Neural progenitor cell (in vitro differentiated cells): ENCODE results near the gene HTD2. TPM values are rescaled to one million over a fixed set of nuclear protein-coding genes. Genes with fewer than 3 reads are reported as not detected.

Experiments
- DNase-seq: peaks from one replicate; pipeline ENCODE4 v3.0.0-alpha.2; 2016; ENCODE audit warnings: low spot score
- H2AFZ ChIP-seq: fragments of 200-600 bp; sonication (generic); replicated peaks from 2 replicates; pipeline ENCODE4 v1.6.1; 2016; ENCODE audit warnings: antibody characterized with exemption
- H3F3A ChIP-seq: fragments of 200-600 bp; sonication (generic); 2 replicates; pipeline ENCODE4 v1.6.1; 2016; ENCODE audit warnings: antibody characterized with exemption, low read depth
- H3K27ac ChIP-seq: fragments of 200-600 bp; sonication (generic); 2 replicates; pipeline ENCODE4 v1.5.1; 2016; ENCODE audit warnings: mild to moderate bottlenecking
- H3K27me3 ChIP-seq: fragments of 200-600 bp; sonication (generic); 2 replicates; pipeline ENCODE4 v1.6.1; 2016; ENCODE audit warnings: mild to moderate bottlenecking, moderate library complexity
- H3K36me3 ChIP-seq: fragments of 200-600 bp; sonication (generic); 2 replicates; pipeline ENCODE4 v1.5.1; 2016
- H3K4me1 ChIP-seq: fragments of 200-600 bp; sonication (generic); 2 replicates; pipeline ENCODE4 v1.6.1; 2016; ENCODE audit warnings: mixed run types
- H3K4me2 ChIP-seq: fragments of 200-600 bp; sonication (generic); 2 replicates; pipeline ENCODE4 v1.6.1; 2016
- H3K4me3 ChIP-seq: fragments of 200-600 bp; sonication (generic); 2 replicates; pipeline ENCODE4 v1.5.1; 2016
- H3K79me2 ChIP-seq: fragments of 200-600 bp; sonication (generic); 2 replicates; pipeline ENCODE4 v1.6.1; 2016; ENCODE audit warnings: low read depth
- H3K9ac ChIP-seq: fragments of 200-600 bp; sonication (generic); 2 replicates; pipeline ENCODE4 v1.6.1; 2016
- H3K9me3 ChIP-seq: fragments of 200-600 bp; sonication (generic); 2 replicates; pipeline ENCODE4 v1.5.1; 2016; ENCODE audit warnings: low read depth
- H4K20me1 ChIP-seq: fragments of 200-600 bp; sonication (generic); 2 replicates; pipeline ENCODE4 v1.6.1; 2016; ENCODE audit warnings: low read depth
- H3K27ac Mint-ChIP-seq: 3 replicates; pipeline ENCODE4 v1.8.0; 2021; ENCODE audit warnings: mixed read lengths
- H3K27me3 Mint-ChIP-seq: 2 replicates; pipeline ENCODE4 v1.8.0; 2022; ENCODE audit warnings: low read depth, mild to moderate bottlenecking, inconsistent platforms, moderate library complexity, mixed read lengths; ENCODE audit not compliant: insufficient read depth
- H3K36me3 Mint-ChIP-seq: 3 replicates; pipeline ENCODE4 v1.8.0; 2021; ENCODE audit warnings: mixed read lengths
- H3K4me1 Mint-ChIP-seq: 3 replicates; pipeline ENCODE4 v1.8.0; 2021; ENCODE audit warnings: mixed read lengths
- H3K4me3 Mint-ChIP-seq: 3 replicates; pipeline ENCODE4 v1.8.0; 2021; ENCODE audit warnings: mild to moderate bottlenecking, moderate library complexity, mixed read lengths
- H3K9me3 Mint-ChIP-seq: 3 replicates; pipeline ENCODE4 v1.8.0; 2020; ENCODE audit warnings: mixed read lengths
- CTCF ChIP-seq: fragments of 200-600 bp; sonication (generic); IDR thresholded peaks from 2 replicates; pipeline ENCODE4 v1.5.1; 2017; ENCODE audit warnings: antibody characterized with exemption, mild to moderate bottlenecking
- EZH2 ChIP-seq: fragments of 200-600 bp; sonication (generic); IDR thresholded peaks from 2 replicates; pipeline ENCODE4 v1.6.1; 2017; ENCODE audit warnings: antibody characterized with exemption, mild to moderate bottlenecking, moderate library complexity
- EZH2phosphoT487 ChIP-seq: fragments of 200-600 bp; sonication (generic); IDR thresholded peaks from 2 replicates; pipeline ENCODE4 v1.6.1; 2017; ENCODE audit warnings: antibody characterized with exemption
- total RNA-seq: library from RNA; depleted of rRNA; stranded (reverse); fragments of >200 nt; gene quantifications from 2 replicates; pipeline ENCODE4 v1.2.3, GENCODE V29; 2015; ENCODE audit warnings: low replicate concordance

HTD2 gene
- total RNA-seq, 1 donor from 2014 or later = 29.5 TPM

GRCh38 chr3:58269356-58269755, 37.0 kb upstream of the HTD2 start:
- Mint-ChIP-seq H3K4me3 (no peak overlapping the region), H3K36me3 (peaks cover 7% of the 10 kb centered on the region), H3K4me1 (no peaks in the 10 kb centered on the region), H3K9me3 (no peaks in the 10 kb centered on the region), H3K27me3 (no peaks in the 10 kb centered on the region), H3K27ac (no peak overlapping the region)
- TF ChIP-seq EZH2phosphoT487 (no peak), EZH2 (no peak), CTCF (no peak)
- H2AFZ ChIP-seq = no peak overlapping the region
- no peaks in the 10 kb centered on the region for H3K4me1 ChIP-seq
- no peaks in the 10 kb centered on the region for H3F3A ChIP-seq
- no peak for DNase-seq
- H3K9ac ChIP-seq = no peak overlapping the region
- no peaks in the 10 kb centered on the region for H3K36me3 ChIP-seq
- no peaks in the 10 kb centered on the region for H3K9me3 ChIP-seq
- H3K4me2 ChIP-seq = no peak overlapping the region
- H4K20me1 ChIP-seq = no peaks in the 10 kb centered on the region
- H3K79me2 ChIP-seq = no peaks in the 10 kb centered on the region
- H3K27ac ChIP-seq = no peak overlapping the region
- H3K27me3 ChIP-seq = no peaks in the 10 kb centered on the region
- no peak overlapping the region for H3K4me3 ChIP-seq

GRCh38 chr3:58270485-58270884, 35.8 kb upstream of the HTD2 start:
- TF ChIP-seq EZH2phosphoT487 (no peak), EZH2 (no peak), CTCF (no peak)
- Mint-ChIP-seq H3K27me3 (no peaks in the 10 kb centered on the region), H3K9me3 (no peaks in the 10 kb centered on the region), H3K36me3 (peaks cover 12% of the 10 kb centered on the region), H3K4me3 (no peak overlapping the region), H3K4me1 (no peaks in the 10 kb centered on the region), H3K27ac (no peak overlapping the region)
- Histone ChIP-seq H3K9ac (no peak overlapping the region), H3K79me2 (no peaks in the 10 kb centered on the region), H3F3A (no peaks in the 10 kb centered on the region), H2AFZ (no peak overlapping the region), H3K9me3 (no peaks in the 10 kb centered on the region), H3K27me3 (no peaks in the 10 kb centered on the region), H3K27ac (no peak overlapping the region), H3K4me2 (no peak overlapping the region), H4K20me1 (no peaks in the 10 kb centered on the region), H3K4me3 (no peak overlapping the region), H3K4me1 (no peaks in the 10 kb centered on the region), H3K36me3 (no peaks in the 10 kb centered on the region)
- DNase-seq = no peak

GRCh38 chr3:58271901-58272501, 34.3 kb upstream of the HTD2 start:
- no peaks in the 10 kb centered on the region for H3F3A ChIP-seq
- Mint-ChIP-seq H3K4me3 (no peak overlapping the region), H3K4me1 (no peaks in the 10 kb centered on the region), H3K9me3 (peaks cover 5% of the 10 kb centered on the region), H3K36me3 (peaks cover 14% of the 10 kb centered on the region), H3K27me3 (no peaks in the 10 kb centered on the region), H3K27ac (no peak overlapping the region)
- H4K20me1 ChIP-seq = no peaks in the 10 kb centered on the region
- no peak for DNase-seq
- no peak for TF ChIP-seq CTCF
- no peak for TF ChIP-seq EZH2
- TF ChIP-seq EZH2phosphoT487 = no peak
- no peaks in the 10 kb centered on the region for H3K9me3 ChIP-seq
- no peaks in the 10 kb centered on the region for H3K4me1 ChIP-seq
- H3K27me3 ChIP-seq = no peaks in the 10 kb centered on the region
- H3K9ac ChIP-seq = no peak overlapping the region
- no peaks in the 10 kb centered on the region for H3K36me3 ChIP-seq
- no peaks in the 10 kb centered on the region for H3K79me2 ChIP-seq
- no peak overlapping the region for H3K4me3 ChIP-seq
- no peak overlapping the region for H2AFZ ChIP-seq
- no peak overlapping the region for H3K4me2 ChIP-seq
- H3K27ac ChIP-seq = no peak overlapping the region
